ENCODE measurements around the gene FCN2. TPM values are rescaled to one million over a fixed set of nuclear protein-coding genes. Genes with fewer than 3 reads are reported as not detected.

Gene FCN2
- total and polyA plus RNA-seq, 2 experiments from 2014 or later = not detected

- H3K4me2 ChIP-seq = no peak overlapping the region
- H2AFZ ChIP-seq = no peak overlapping the region
- H3K9me3 ChIP-seq (ENCODE audit: low read depth) = no peaks in the 10 kb centered on the region
- no peaks in the 10 kb centered on the region for H3K36me3 ChIP-seq (replicated peaks; ENCODE audit: insufficient read depth, low read depth)
- no peak overlapping the region for H3K4me3 ChIP-seq
- WGBS (ENCODE audit: low lambda C conversion rate, missing lambda C conversion rate) = 75% methylated on average over 16 of the region's 16 CpGs
- H4K20me1 ChIP-seq (ENCODE audit: insufficient read depth, poor library complexity, severe bottlenecking) = no peaks in the 10 kb centered on the region
- no peaks in the 10 kb centered on the region for H3K9me2 ChIP-seq (replicated peaks; ENCODE audit: insufficient read depth)
- no peaks in the 10 kb centered on the region for H3K4me1 ChIP-seq (ENCODE audit: insufficient read depth)
- TF ChIP-seq CTCF (IDR thresholded peaks at IDR 0.05; ENCODE audit: poor library complexity) = no peak
- TF ChIP-seq EZH2phosphoT487 (IDR thresholded peaks at IDR 0.05; ENCODE audit: low read depth, severe bottlenecking, unreplicated experiment) = no peak
- DNase-seq (ENCODE audit: low spot score) = no peak
- no peak overlapping the region for H3K27ac ChIP-seq
- peaks cover 1% of the 10 kb centered on the region for H3K27me3 ChIP-seq
- H3K79me2 ChIP-seq = no peaks in the 10 kb centered on the region
These were observed 8.8 kb upstream of the FCN2 start for GRCh38 chr9:134871697-134872340.

DNA sequence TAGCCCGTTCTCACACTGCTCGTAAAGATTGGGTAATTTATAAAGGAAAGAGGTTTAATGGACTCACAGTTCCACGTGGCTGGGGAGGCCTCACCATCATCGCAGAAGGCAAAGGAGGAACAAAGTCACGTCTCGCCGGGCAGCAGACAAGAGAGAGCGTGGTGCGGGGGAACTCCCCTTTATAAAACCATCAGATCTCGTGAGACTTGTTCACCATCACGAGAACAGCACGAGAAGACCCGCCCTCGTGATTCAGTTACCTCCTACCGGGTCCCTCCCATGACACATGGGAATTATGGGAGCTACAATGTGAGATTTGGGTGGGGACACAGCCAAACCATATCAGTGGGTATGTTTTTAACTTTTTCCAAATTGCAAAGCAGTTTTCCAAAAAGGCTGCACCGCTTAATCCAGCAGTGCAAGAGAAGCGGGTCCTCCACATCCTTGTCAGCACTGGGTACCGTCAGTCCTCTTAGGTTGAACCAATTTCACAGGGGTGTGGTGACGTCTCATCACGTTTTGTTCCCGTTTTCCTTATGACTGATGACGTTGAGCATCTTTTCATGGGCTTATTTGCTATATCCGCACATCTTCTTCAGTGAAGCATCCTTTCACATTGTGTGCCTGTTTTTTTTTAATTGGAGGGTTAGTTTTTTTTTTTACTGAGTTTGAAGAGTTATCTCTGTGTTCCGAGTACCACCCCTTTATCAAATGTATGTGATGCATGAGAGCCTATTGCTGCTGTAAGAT lies 8.0 kb upstream of the FCN2 start:
- DNase-seq (ENCODE audit: low spot score) = no peak
- H3K4me2 ChIP-seq = no peak overlapping the region
- H3K27me3 ChIP-seq = peaks cover 5% of the 10 kb centered on the region
- H2AFZ ChIP-seq = no peak overlapping the region
- no peaks in the 10 kb centered on the region for H3K9me2 ChIP-seq (replicated peaks; ENCODE audit: insufficient read depth)
- H4K20me1 ChIP-seq (ENCODE audit: insufficient read depth, poor library complexity, severe bottlenecking) = no peaks in the 10 kb centered on the region
- no peak overlapping the region for H3K27ac ChIP-seq
- H3K36me3 ChIP-seq (replicated peaks; ENCODE audit: insufficient read depth, low read depth) = no peaks in the 10 kb centered on the region
- TF ChIP-seq EZH2phosphoT487 (IDR thresholded peaks at IDR 0.05; ENCODE audit: low read depth, severe bottlenecking, unreplicated experiment) (no peak), CTCF (IDR thresholded peaks at IDR 0.05; ENCODE audit: poor library complexity) (no peak), EZH2 (IDR thresholded peaks at IDR 0.05; ENCODE audit: borderline replicate concordance) (no peak)
- H3K9me3 ChIP-seq (ENCODE audit: low read depth) = no peaks in the 10 kb centered on the region
- no peaks in the 10 kb centered on the region for H3K4me1 ChIP-seq (ENCODE audit: insufficient read depth)
- 87% methylated on average over 24 of the region's 24 CpGs for WGBS (ENCODE audit: low lambda C conversion rate, missing lambda C conversion rate)
- no peaks in the 10 kb centered on the region for H3K79me2 ChIP-seq
- no peak overlapping the region for H3K4me3 ChIP-seq

GRCh38 chr9:134875371-134875770 lies 5.2 kb upstream of the FCN2 start:
- Histone ChIP-seq H3K4me2 (no peak overlapping the region), H3K4me1 (ENCODE audit: insufficient read depth) (no peaks in the 10 kb centered on the region), H3K9me2 (replicated peaks; ENCODE audit: insufficient read depth) (no peaks in the 10 kb centered on the region), H3K9me3 (ENCODE audit: low read depth) (no peaks in the 10 kb centered on the region), H2AFZ (no peak overlapping the region), H3K36me3 (replicated peaks; ENCODE audit: insufficient read depth, low read depth) (no peaks in the 10 kb centered on the region), H3K79me2 (no peaks in the 10 kb centered on the region), H3K27me3 (peaks cover 5% of the 10 kb centered on the region), H3K4me3 (no peak overlapping the region), H3K27ac (no peak overlapping the region), H4K20me1 (ENCODE audit: insufficient read depth, poor library complexity, severe bottlenecking) (no peaks in the 10 kb centered on the region)
- no peak for TF ChIP-seq CTCF (IDR thresholded peaks at IDR 0.05; ENCODE audit: poor library complexity)
- TF ChIP-seq EZH2phosphoT487 (IDR thresholded peaks at IDR 0.05; ENCODE audit: low read depth, severe bottlenecking, unreplicated experiment) = no peak
- TF ChIP-seq EZH2 (IDR thresholded peaks at IDR 0.05; ENCODE audit: borderline replicate concordance) = no peak
- 79% methylated on average over 1 of the region's 1 CpG for WGBS (ENCODE audit: low lambda C conversion rate, missing lambda C conversion rate)
- no peak for DNase-seq (ENCODE audit: low spot score)

Data from hepatocyte (in vitro differentiated cells).